Loucy (cell line): ENCODE results near the gene SENP3.

Experiments
- CTCF ChIP-seq: fragments of 200-600 bp; sonication (generic); conservative IDR thresholded peaks from 2 replicates; pipeline ENCODE4 v1.5.1; 2014; ENCODE audit warnings: mild to moderate bottlenecking, antibody characterized with exemption, low read length
- EZH2phosphoT487 ChIP-seq: fragments of 200-600 bp; IDR thresholded peaks from 2 replicates; pipeline ENCODE4 v1.6.1; 2018; ENCODE audit warnings: antibody characterized with exemption, mild to moderate bottlenecking, moderate library complexity, borderline replicate concordance

- TF ChIP-seq CTCF (no peak), EZH2phosphoT487 (no peak)
Measured at GRCh38 chr17:7579834-7580603, 18.3 kb downstream of the SENP3 start.
